SK-N-SH (cell line): ENCODE data around the gene AK6. TPM values are rescaled to one million over a fixed set of nuclear protein-coding genes. Genes with fewer than 3 reads are reported as not detected.

Experiments
- CTCF ChIA-PET: fragments of 300-600, 350-600 bp; formaldehyde crosslinking; extraction: SDS; loops from one replicate; lab custom pipeline; 2021; lab: Yijun Ruan, JAX
- POLR2A ChIA-PET: fragments of 350-600 bp; sonication (Branson Sonifier 250); formaldehyde crosslinking; extraction: SDS; loops from one replicate; lab custom pipeline; 2020; ENCODE audit warnings: antibody characterized with exemption, inconsistent platforms; lab: Yijun Ruan, JAX
- DNase-seq: peaks from one replicate; pipeline ENCODE4 v3.0.0; 2012
- H2AFZ ChIP-seq: fragments of 200-600 bp; sonication (generic); 2 replicates; pipeline ENCODE4 v1.8.1; 2016; ENCODE audit warnings: antibody characterized with exemption, mild to moderate bottlenecking, low read depth
- H3F3A ChIP-seq: fragments of 200-600 bp; sonication (generic); replicated peaks from 2 replicates; pipeline ENCODE3; 2016; ENCODE audit warnings: antibody characterized with exemption, mild to moderate bottlenecking; ENCODE audit not compliant: insufficient read depth
- H3K27ac ChIP-seq, 2 experiments: fragments of 200-500 bp in 1 of 2; fragments of 200-600 bp in 1 of 2; sonication (Bioruptor generic) in 1 of 2; sonication (generic), shearing (Covaris generic) in 1 of 2; 2 replicates each; pipeline versions ENCODE4 v1.5.1 to v1.6.1; 2014 to 2016; ENCODE audit warnings: low read depth in 2 of 2, inconsistent platforms in 1 of 2, low read length in 1 of 2, mild to moderate bottlenecking in 1 of 2, mixed read lengths in 1 of 2
- H3K27me3 ChIP-seq: fragments of 200-600 bp; sonication (generic), shearing (Covaris generic); 2 replicates; pipeline ENCODE4 v1.6.1; 2016; ENCODE audit warnings: mixed run types; ENCODE audit not compliant: insufficient read depth
- H3K36me3 ChIP-seq, 2 experiments: fragments of 200-500 bp in 1 of 2; fragments of 200-600 bp in 1 of 2; sonication (Bioruptor generic) in 1 of 2; sonication (generic) in 1 of 2; replicated peaks in 1 of 2; 2 replicates each; pipeline versions ENCODE3 to v1.5.1; 2014 to 2016; ENCODE audit warnings: low read length in 1 of 2, mild to moderate bottlenecking in 1 of 2; ENCODE audit not compliant: insufficient read depth in 2 of 2, control insufficient read depth in 1 of 2
- H3K4me1 ChIP-seq, 2 experiments: fragments of 200-500 bp in 1 of 2; fragments of 200-600 bp in 1 of 2; sonication (Bioruptor generic) in 1 of 2; sonication (generic), shearing (Covaris generic) in 1 of 2; 2 replicates each; pipeline versions ENCODE4 v1.5.1 to v1.6.1; 2014 to 2016; ENCODE audit warnings: low read depth in 1 of 2, low read length in 1 of 2, mixed run types in 1 of 2; ENCODE audit not compliant: insufficient read depth in 2 of 2, control insufficient read depth in 1 of 2
- H3K4me2 ChIP-seq: fragments of 200-600 bp; sonication (generic), shearing (Covaris generic); 2 replicates; pipeline ENCODE4 v1.6.1; 2017; ENCODE audit warnings: mixed run types
- H3K4me3 ChIP-seq, 2 experiments: fragments of 200-500 bp in 1 of 2; fragments of 200-600 bp in 1 of 2; sonication (Bioruptor generic) in 1 of 2; sonication (generic), shearing (Covaris generic) in 1 of 2; 2 replicates each; pipeline versions ENCODE4 v1.5.1 to v1.8.1; 2014 to 2016; ENCODE audit warnings: low read depth in 2 of 2, inconsistent platforms in 1 of 2, low read length in 1 of 2, mild to moderate bottlenecking in 1 of 2, mixed read lengths in 1 of 2, moderate library complexity in 1 of 2
- H3K79me2 ChIP-seq: fragments of 200-600 bp; sonication (generic); 2 replicates; pipeline ENCODE4 v1.8.1; 2017; ENCODE audit warnings: mild to moderate bottlenecking; ENCODE audit not compliant: insufficient read depth
- H3K9ac ChIP-seq: fragments of 200-600 bp; sonication (generic); 2 replicates; pipeline ENCODE4 v1.6.1; 2017; ENCODE audit warnings: mixed run types
- H3K9me2 ChIP-seq: fragments of 200-600 bp; sonication (generic); 2 replicates; pipeline ENCODE4 v1.6.1; 2017; ENCODE audit warnings: mixed run types
- H3K9me3 ChIP-seq: fragments of 200-600 bp; sonication (generic); 2 replicates; pipeline ENCODE4 v1.6.1; 2017; ENCODE audit warnings: mixed run types, mild to moderate bottlenecking, moderate library complexity
- H4K20me1 ChIP-seq: fragments of 200-600 bp; sonication (generic); 2 replicates; pipeline ENCODE4 v1.6.1; 2017; ENCODE audit warnings: mild to moderate bottlenecking, mixed run types; ENCODE audit not compliant: insufficient read depth
- CHD2 ChIP-seq: fragments of 150-350 bp; IDR thresholded peaks from 2 replicates; pipeline ENCODE4 v1.6.1; 2018; ENCODE audit warnings: low read length; ENCODE audit not compliant: partially characterized antibody
- EZH2phosphoT487 ChIP-seq: fragments of 200-600 bp; sonication (generic); IDR thresholded peaks from 2 replicates; pipeline ENCODE4 v1.6.1; 2017; ENCODE audit warnings: low read depth, mixed run types, mild to moderate bottlenecking, antibody characterized with exemption, moderate library complexity, borderline replicate concordance
- FOXM1 ChIP-seq: IDR thresholded peaks from 2 replicates; pipeline ENCODE4 v1.4.0; 2012; ENCODE audit warnings: low read depth, mild to moderate bottlenecking
- GABPA ChIP-seq: IDR thresholded peaks from 2 replicates; pipeline ENCODE4 v1.4.0; 2012; ENCODE audit warnings: low read depth, mild to moderate bottlenecking
- IRF3 ChIP-seq: fragments of 150-350 bp; IDR thresholded peaks from 2 replicates; pipeline ENCODE4 v1.6.1; 2016; ENCODE audit warnings: mild to moderate bottlenecking, low read depth, low read length
- JUND ChIP-seq: IDR thresholded peaks from 2 replicates; pipeline ENCODE4 v1.4.0; 2012
- MEF2A ChIP-seq: IDR thresholded peaks from 2 replicates; pipeline ENCODE4 v1.4.0; 2012; ENCODE audit warnings: low read depth, borderline replicate concordance
- NFIC ChIP-seq: IDR thresholded peaks from 2 replicates; pipeline ENCODE4 v1.4.0; 2012; ENCODE audit warnings: borderline replicate concordance
- NRF1 ChIP-seq: IDR thresholded peaks from 2 replicates; pipeline ENCODE4 v1.6.1; 2012; ENCODE audit warnings: low read depth, mild to moderate bottlenecking, low read length
- PBX3 ChIP-seq: IDR thresholded peaks from 2 replicates; pipeline ENCODE4; 2012
- RAD21 ChIP-seq: IDR thresholded peaks from 2 replicates; pipeline ENCODE4 v1.6.1; 2012; ENCODE audit warnings: mild to moderate bottlenecking, low read length
- REST ChIP-seq: IDR thresholded peaks from 2 replicates; pipeline ENCODE4 v1.6.1; 2012; ENCODE audit warnings: mild to moderate bottlenecking, low read depth, low read length, moderate library complexity
- RFX5 ChIP-seq: IDR thresholded peaks from 2 replicates; pipeline ENCODE4 v1.6.1; 2012; ENCODE audit warnings: mild to moderate bottlenecking, improper control_type of control experiment, low read length
- SIN3A ChIP-seq: IDR thresholded peaks from 2 replicates; pipeline ENCODE4 v1.6.1; 2012; ENCODE audit warnings: low read depth, mild to moderate bottlenecking, low read length, moderate library complexity, borderline replicate concordance
- TAF1 ChIP-seq: IDR thresholded peaks from 2 replicates; pipeline ENCODE4 v1.6.1; 2012; ENCODE audit warnings: low read depth, mild to moderate bottlenecking, low read length, moderate library complexity, borderline replicate concordance
- TCF12 ChIP-seq: IDR thresholded peaks from 2 replicates; pipeline ENCODE4 v1.4.0; 2012
- TEAD4 ChIP-seq: IDR thresholded peaks from 2 replicates; pipeline ENCODE4 v1.4.0; 2012; ENCODE audit warnings: mild to moderate bottlenecking, borderline replicate concordance; ENCODE audit not compliant: insufficient read depth
- USF1 ChIP-seq: IDR thresholded peaks from 2 replicates; pipeline ENCODE4 v1.4.0; 2012; ENCODE audit warnings: low read depth, borderline replicate concordance
- USF2 ChIP-seq: fragments of 150-350 bp; IDR thresholded peaks from 2 replicates; pipeline ENCODE4 v1.6.1; 2017; ENCODE audit warnings: antibody characterized with exemption, low read length, low read depth, borderline replicate concordance
- WGBS: methylation state at CpG from one replicate; pipeline ENCODE4 v1.1.6; 2017; ENCODE audit warnings: low lambda C conversion rate; 5-methylcytosine and 5-hydroxymethylcytosine counted together
- polyA plus RNA-seq, 3 experiments: library from polyadenylated mRNA; depleted of rRNA; stranded (reverse); fragments of >200 nt; gene quantifications; 2 replicates each; pipeline ENCODE4 v1.2.3, GENCODE V29; 2012

Gene AK6
- polyA plus RNA-seq, 1 of the 3 experiments (the other 2 are of a cell fraction): 12.9 TPM

GRCh38 chr5:69404659-69405330, 35.5 kb upstream of the AK6 start:
- WGBS: 96% methylated on average over 15 of the region's 15 CpGs
- no peak for DNase-seq
- POLR2A ChIA-PET: no interaction called here

More at GRCh38 chr5:69404659-69405330, 35.5 kb upstream of the AK6 start:
- CTCF ChIA-PET: interaction anchor here (0.6 kb wide), 1 partner anchor 773 kb away, joined by 3 read pairs; no protein-coding TSS in a partner anchor
- Histone ChIP-seq H3K4me3 (no peak overlapping the region), H3K36me3 (peaks cover 8 to 56% of the 10 kb centered on the region in 2 experiments), H3K9me2 (no peaks in the 10 kb centered on the region), H3K9ac (no peak overlapping the region), H4K20me1 (no peaks in the 10 kb centered on the region), H2AFZ (no peak overlapping the region), H3K79me2 (no peaks in the 10 kb centered on the region), H3K27me3 (no peaks in the 10 kb centered on the region), H3F3A (peaks cover 3% of the 10 kb centered on the region), H3K4me1 (no peaks in the 10 kb centered on the region), H3K9me3 (no peaks in the 10 kb centered on the region), H3K27ac (no peak overlapping the region), H3K4me2 (no peak overlapping the region)
- TF ChIP-seq USF1 (no peak), NRF1 (no peak), NFIC (no peak), RAD21 (no peak), GABPA (no peak), FOXM1 (no peak), MEF2A (no peak), PBX3 (no peak), EZH2phosphoT487 (no peak), REST (no peak), USF2 (no peak), TAF1 (no peak), CHD2 (no peak), TCF12 (no peak), JUND (no peak), IRF3 (no peak), TEAD4 (no peak), RFX5 (no peak), SIN3A (no peak)
